ENCODE measurements around the gene CHIT1. TPM values are rescaled to one million over a fixed set of nuclear protein-coding genes. Genes with fewer than 3 reads are reported as not detected.

CHIT1 gene
- total RNA-seq, 2 experiments from 2014 or later: 0.30 to 0.42 TPM

Other genes starting within 250 kb of the CHIT1 start
- 10 to 100 TPM; 68.3 to 72.2 TPM for gene TMEM183A, start 222.3 kb downstream of the CHIT1 start, total RNA-seq
- gene PPFIA4, start 203.2 kb downstream of the CHIT1 start, total RNA-seq: 10 to 100 TPM; 13.7 to 16.1 TPM
- not detected for gene MYOG, start 143.7 kb downstream of the CHIT1 start, total RNA-seq
- gene ADORA1, start 101.9 kb downstream of the CHIT1 start, total RNA-seq: not detected
- not detected for gene MYBPH, start 53.8 kb downstream of the CHIT1 start, total RNA-seq
- gene CHI3L1, start 43.0 kb downstream of the CHIT1 start, total RNA-seq: not detected
- 10 to 100 TPM; 73.6 to 82.3 TPM for gene BTG2, start 75.8 kb upstream of the CHIT1 start, total RNA-seq
- not detected for gene FMOD, start 121.4 kb upstream of the CHIT1 start, total RNA-seq
- gene PRELP, start 246.1 kb upstream of the CHIT1 start, total RNA-seq: not detected

Measured in activated CD4-positive, alpha-beta T cell treated with anti-CD3 and anti-CD28 coated beads, Interleukin-2, amount 10 ng/mL, durations not matched to agents 7 days and 5 days (primary cell).